ENCODE data around the gene ARID1A. TPM values are rescaled to one million over a fixed set of nuclear protein-coding genes. Genes with fewer than 3 reads are reported as not detected.
"Not testable (repeated sequence)": the region's sequence is repeated elsewhere in the genome, so short reads cannot be mapped to it uniquely, and the experiment has no call there.

The ARID1A gene
- total RNA-seq, 1 donor from 2014 or later = 130 TPM

DNA sequence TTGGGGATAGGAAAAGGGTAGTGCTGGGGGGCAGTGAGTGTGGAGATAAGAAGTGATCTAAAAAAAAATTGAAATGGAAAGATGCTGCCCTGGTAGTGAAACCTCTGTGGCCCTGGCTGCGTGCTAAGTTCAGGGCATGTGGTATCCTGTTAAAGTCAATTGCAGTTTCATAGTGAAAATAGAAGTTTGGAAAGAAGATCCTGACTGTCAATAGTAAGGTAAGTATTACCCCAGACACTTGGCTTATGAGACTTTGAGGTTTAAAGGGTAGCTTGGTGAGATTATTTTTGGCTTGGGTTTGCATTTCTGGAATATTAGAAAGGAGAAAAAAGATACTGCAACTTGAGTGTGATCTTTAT, 6.8 kb downstream of the ARID1A start:
- no peaks in the 10 kb centered on the region for H3K9me3 Mint-ChIP-seq
- H3K27me3 Mint-ChIP-seq (ENCODE audit: insufficient read depth) = no peaks in the 10 kb centered on the region
- peak; percentile 17 for DNase-seq (ENCODE audit: low spot score)
- intact Hi-C loops (cut with micrococcal nuclease) = loop anchor here (1.0 to 2.0 kb wide), 5 partner anchors 10 to 84 kb away; no protein-coding TSS in a partner anchor
- peaks cover 29% of the 10 kb centered on the region for H3K36me3 Mint-ChIP-seq (ENCODE audit: low read depth)
- H3K4me3 Mint-ChIP-seq = no peak overlapping the region
- H3K4me1 Mint-ChIP-seq (ENCODE audit: low read depth) = peaks cover 26% of the 10 kb centered on the region
- H3K27ac Mint-ChIP-seq = no peak overlapping the region

- DNase-seq (ENCODE audit: low spot score) = no peak
- Mint-ChIP-seq H3K9me3 (no peaks in the 10 kb centered on the region), H3K4me1 (ENCODE audit: low read depth) (peaks cover 29% of the 10 kb centered on the region), H3K4me3 (peak overlapping the region; percentile 25), H3K36me3 (ENCODE audit: low read depth) (peaks cover 29% of the 10 kb centered on the region), H3K27me3 (ENCODE audit: insufficient read depth) (no peaks in the 10 kb centered on the region), H3K27ac (peak overlapping the region; percentile 54)
- intact Hi-C loops (cut with micrococcal nuclease) = loop anchor here (2.0 kb wide), 1 partner anchor 67 kb away; no protein-coding TSS in a partner anchor
Measured at GRCh38 chr1:26703478-26703877, 7.7 kb downstream of the ARID1A start.

DNA sequence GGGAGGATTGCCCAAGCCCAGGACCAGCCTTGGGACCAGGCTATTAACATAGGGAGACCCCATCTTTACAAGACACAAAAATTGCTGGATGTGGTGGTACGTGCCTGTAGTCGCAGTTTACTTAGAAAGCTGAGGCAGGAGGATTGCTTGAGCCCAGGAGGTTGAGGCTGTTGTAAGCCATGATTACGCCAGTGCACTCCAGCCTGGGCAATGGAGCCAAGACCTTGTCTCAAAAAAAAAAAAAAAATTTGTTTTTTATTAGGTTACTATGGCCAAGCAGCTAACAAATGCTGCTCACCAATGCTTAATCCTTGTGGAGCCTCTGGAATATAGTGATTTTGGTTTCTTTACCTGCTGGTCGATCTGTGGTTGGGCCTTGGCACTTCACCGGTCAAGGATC, 8.8 kb downstream of the ARID1A start:
- H3K36me3 Mint-ChIP-seq (ENCODE audit: low read depth) = peaks cover 34% of the 10 kb centered on the region
- DNase-seq (ENCODE audit: low spot score) = no peak
- peak overlapping the region; percentile 63 for H3K27ac Mint-ChIP-seq
- no peaks in the 10 kb centered on the region for H3K27me3 Mint-ChIP-seq (ENCODE audit: insufficient read depth)
- no peak overlapping the region for H3K4me3 Mint-ChIP-seq
- no peaks in the 10 kb centered on the region for H3K9me3 Mint-ChIP-seq
- intact Hi-C loops (cut with micrococcal nuclease) = no loop called here
- peaks cover 38% of the 10 kb centered on the region for H3K4me1 Mint-ChIP-seq (ENCODE audit: low read depth)

- intact Hi-C loops (cut with micrococcal nuclease); DNase-seq (ENCODE audit: low spot score); H3K27me3 Mint-ChIP-seq (ENCODE audit: insufficient read depth); H3K4me3 Mint-ChIP-seq; H3K9me3 Mint-ChIP-seq; H3K27ac Mint-ChIP-seq: not testable (repeated sequence)
- H3K36me3 Mint-ChIP-seq (ENCODE audit: low read depth) = peaks cover 30% of the 10 kb centered on the region
- H3K4me1 Mint-ChIP-seq (ENCODE audit: low read depth) = peaks cover 38% of the 10 kb centered on the region
Measured at GRCh38 chr1:26705227-26705626, 9.4 kb downstream of the ARID1A start.

DNA sequence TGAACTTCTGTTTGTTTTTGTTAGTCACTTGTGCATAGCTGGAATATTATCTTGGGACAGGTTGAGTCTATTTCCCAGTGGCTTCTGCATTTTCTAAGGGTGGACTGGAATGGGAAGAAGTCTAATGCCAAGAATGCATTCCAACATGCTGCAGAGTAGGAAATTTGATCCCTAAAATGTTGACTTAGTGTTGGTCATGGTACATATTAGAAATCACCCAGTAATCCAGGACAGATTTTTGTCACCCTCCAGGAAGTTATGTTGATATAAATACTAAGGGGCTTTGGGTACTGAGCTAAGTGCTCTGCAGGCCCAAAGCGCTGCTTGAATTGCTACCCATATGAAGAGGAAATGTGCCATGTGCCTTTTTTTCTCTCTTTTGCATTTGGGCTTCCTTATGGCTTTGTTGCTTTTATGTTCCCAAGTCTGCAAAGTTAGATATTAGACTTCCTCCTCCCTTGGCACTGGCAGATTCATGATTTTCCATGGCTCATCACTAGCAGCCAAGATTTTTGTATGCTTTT, 10.0 kb downstream of the ARID1A start:
- DNase-seq (ENCODE audit: low spot score) = no peak
- H3K27me3 Mint-ChIP-seq (ENCODE audit: insufficient read depth) = no peaks in the 10 kb centered on the region
- H3K9me3 Mint-ChIP-seq = no peaks in the 10 kb centered on the region
- H3K4me3 Mint-ChIP-seq = peak overlapping the region; percentile 47
- intact Hi-C loops (cut with micrococcal nuclease) = no loop called here
- H3K36me3 Mint-ChIP-seq (ENCODE audit: low read depth) = peaks cover 34% of the 10 kb centered on the region
- peaks cover 38% of the 10 kb centered on the region for H3K4me1 Mint-ChIP-seq (ENCODE audit: low read depth)
- H3K27ac Mint-ChIP-seq = peak overlapping the region; percentile 47

DNA sequence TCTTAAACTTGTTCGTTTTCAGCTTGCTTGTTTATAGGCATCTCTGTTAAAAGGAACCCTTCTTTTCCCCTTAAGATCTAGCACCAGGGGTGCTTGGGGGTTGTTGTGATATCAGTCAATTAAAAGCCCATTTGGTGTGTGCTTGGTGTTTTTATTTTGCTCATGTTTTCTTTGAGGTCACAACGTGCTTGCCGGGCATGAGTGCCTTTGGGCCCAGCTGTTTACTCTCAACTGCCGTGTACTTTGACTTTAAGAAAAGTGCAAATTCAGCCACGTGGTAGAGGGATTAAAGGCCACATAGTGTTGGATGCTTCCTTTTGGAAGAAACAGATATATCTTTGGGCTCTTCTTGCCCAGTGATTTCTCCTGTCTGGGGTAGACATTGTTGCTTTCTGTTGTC, 10.5 kb downstream of the ARID1A start:
- Mint-ChIP-seq H3K4me3 (peak overlapping the region; percentile 47), H3K27me3 (ENCODE audit: insufficient read depth) (no peaks in the 10 kb centered on the region), H3K4me1 (ENCODE audit: low read depth) (peaks cover 38% of the 10 kb centered on the region), H3K27ac (peak overlapping the region; percentile 47), H3K9me3 (no peaks in the 10 kb centered on the region), H3K36me3 (ENCODE audit: low read depth) (peaks cover 34% of the 10 kb centered on the region)
- intact Hi-C loops (cut with micrococcal nuclease) = no loop called here
- DNase-seq (ENCODE audit: low spot score) = no peak

DNA sequence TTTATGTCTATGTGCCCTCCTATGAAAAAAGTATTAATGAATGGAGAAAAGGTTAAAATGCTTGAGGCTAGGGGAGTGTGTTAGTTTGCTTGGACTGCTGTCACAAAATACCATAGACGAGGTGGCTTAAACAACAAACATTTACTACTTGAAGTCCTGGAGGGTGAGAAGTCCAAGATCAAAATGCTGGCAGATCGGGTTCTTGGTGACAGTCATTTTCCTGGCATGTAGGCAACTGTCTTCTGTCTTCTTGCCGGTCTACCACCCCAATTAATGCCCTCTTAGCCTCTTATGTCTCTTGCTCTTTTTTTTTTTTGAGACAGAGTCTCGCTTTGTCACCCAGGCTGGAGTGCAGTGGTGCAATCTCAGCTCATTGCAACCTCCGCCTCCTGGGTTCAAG, 15.0 kb downstream of the ARID1A start:
- intact Hi-C loops (cut with micrococcal nuclease) = no loop called here
- Mint-ChIP-seq H3K9me3 (no peaks in the 10 kb centered on the region), H3K4me1 (ENCODE audit: low read depth) (peaks cover 65% of the 10 kb centered on the region), H3K4me3 (no peak overlapping the region), H3K36me3 (ENCODE audit: low read depth) (peaks cover 30% of the 10 kb centered on the region), H3K27me3 (ENCODE audit: insufficient read depth) (no peaks in the 10 kb centered on the region), H3K27ac (no peak overlapping the region)
- DNase-seq (ENCODE audit: low spot score) = no peak

DNA sequence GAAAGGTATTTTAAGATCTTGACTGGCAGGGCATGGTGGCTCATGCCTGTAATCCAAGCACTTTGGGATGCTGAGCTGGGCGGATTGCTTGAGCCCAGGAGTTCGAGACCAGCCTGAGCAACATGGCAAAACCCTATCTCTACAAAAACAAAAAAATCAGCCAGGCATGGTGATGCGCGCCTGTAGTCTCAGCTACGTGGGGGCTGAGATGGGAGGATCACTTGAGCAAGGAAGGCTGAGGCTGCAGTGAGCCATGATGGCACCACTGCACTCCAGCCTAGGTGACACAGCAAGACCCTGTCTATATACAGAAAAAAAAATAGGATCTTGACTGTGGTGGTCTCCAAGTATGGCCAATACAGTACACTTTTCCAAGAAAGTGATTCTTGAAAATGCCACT, 16.0 kb downstream of the ARID1A start:
- H3K4me1 Mint-ChIP-seq (ENCODE audit: low read depth) = peaks cover 64% of the 10 kb centered on the region
- H3K4me3 Mint-ChIP-seq = no peak overlapping the region
- peak overlapping the region; percentile 12 for H3K27ac Mint-ChIP-seq
- H3K27me3 Mint-ChIP-seq (ENCODE audit: insufficient read depth) = no peaks in the 10 kb centered on the region
- no peaks in the 10 kb centered on the region for H3K9me3 Mint-ChIP-seq
- peaks cover 28% of the 10 kb centered on the region for H3K36me3 Mint-ChIP-seq (ENCODE audit: low read depth)
- DNase-seq (ENCODE audit: low spot score) = no peak
- intact Hi-C loops (cut with micrococcal nuclease) = no loop called here

- intact Hi-C loops (cut with micrococcal nuclease) = no loop called here
- H3K4me3 Mint-ChIP-seq = no peak overlapping the region
Measured at GRCh38 chr1:26717017-26717491, 21.2 kb downstream of the ARID1A start.

GRCh38 chr1:26719205-26719604, 23.4 kb downstream of the ARID1A start:
- Mint-ChIP-seq H3K27me3 (ENCODE audit: insufficient read depth) (no peaks in the 10 kb centered on the region), H3K4me3 (no peak overlapping the region), H3K27ac (no peak overlapping the region), H3K9me3 (no peaks in the 10 kb centered on the region), H3K4me1 (ENCODE audit: low read depth) (peaks cover 87% of the 10 kb centered on the region), H3K36me3 (ENCODE audit: low read depth) (peaks cover 21% of the 10 kb centered on the region)
- no peak for DNase-seq (ENCODE audit: low spot score)
- intact Hi-C loops (cut with micrococcal nuclease) = no loop called here

More at GRCh38 chr1:26717017-26717491, 21.2 kb downstream of the ARID1A start:
- H3K27me3 Mint-ChIP-seq (ENCODE audit: insufficient read depth) = no peaks in the 10 kb centered on the region
- peaks cover 85% of the 10 kb centered on the region for H3K4me1 Mint-ChIP-seq (ENCODE audit: low read depth)
- peaks cover 25% of the 10 kb centered on the region for H3K36me3 Mint-ChIP-seq (ENCODE audit: low read depth)
- no peak for DNase-seq (ENCODE audit: low spot score)
- H3K27ac Mint-ChIP-seq = peak overlapping the region; percentile 18
- H3K9me3 Mint-ChIP-seq = no peaks in the 10 kb centered on the region

DNA sequence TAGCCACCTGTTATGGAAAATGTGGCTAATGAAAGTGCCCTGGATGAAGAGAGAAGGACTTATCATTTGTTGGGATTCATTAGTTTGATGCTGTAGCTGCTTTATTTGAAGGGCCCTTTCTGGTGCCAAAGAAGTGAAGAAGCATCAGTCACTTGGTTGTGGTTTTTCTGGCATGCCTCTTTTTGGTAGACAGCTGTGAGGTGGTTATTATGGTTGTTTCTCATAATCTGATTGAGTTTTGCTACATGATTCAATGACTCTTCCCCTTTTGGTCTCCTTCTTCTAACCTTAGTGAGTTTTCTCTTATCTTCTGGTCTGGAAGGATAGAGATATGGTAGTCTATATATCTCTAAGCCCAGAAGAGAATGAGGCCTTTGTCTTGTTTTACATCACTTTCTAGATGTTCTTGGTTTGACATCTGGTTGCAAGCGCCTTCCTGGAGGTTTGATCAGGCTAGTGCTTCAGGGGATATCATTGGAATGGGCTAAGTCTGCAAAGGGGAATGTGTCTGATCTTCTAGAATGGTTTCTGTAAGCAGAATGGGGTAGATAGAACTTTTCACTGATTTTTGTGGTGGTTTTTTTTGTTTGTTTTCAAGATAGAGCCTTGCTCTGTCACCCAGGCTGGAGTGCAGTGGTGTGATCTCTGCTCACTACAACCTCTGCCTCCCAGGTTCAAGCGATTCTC, 26.0 kb downstream of the ARID1A start:
- peak overlapping the region; percentile 35 for H3K4me3 Mint-ChIP-seq
- DNase-seq (ENCODE audit: low spot score) = no peak
- no peaks in the 10 kb centered on the region for H3K9me3 Mint-ChIP-seq
- H3K27ac Mint-ChIP-seq = peak overlapping the region; percentile 81
- H3K4me1 Mint-ChIP-seq (ENCODE audit: low read depth) = peaks cover 83% of the 10 kb centered on the region
- intact Hi-C loops (cut with micrococcal nuclease) = loop anchor here (1.0 to 2.0 kb wide), 3 partner anchors 20 to 180 kb away; no protein-coding TSS in a partner anchor
- no peaks in the 10 kb centered on the region for H3K27me3 Mint-ChIP-seq (ENCODE audit: insufficient read depth)
- H3K36me3 Mint-ChIP-seq (ENCODE audit: low read depth) = peaks cover 12% of the 10 kb centered on the region

DNA sequence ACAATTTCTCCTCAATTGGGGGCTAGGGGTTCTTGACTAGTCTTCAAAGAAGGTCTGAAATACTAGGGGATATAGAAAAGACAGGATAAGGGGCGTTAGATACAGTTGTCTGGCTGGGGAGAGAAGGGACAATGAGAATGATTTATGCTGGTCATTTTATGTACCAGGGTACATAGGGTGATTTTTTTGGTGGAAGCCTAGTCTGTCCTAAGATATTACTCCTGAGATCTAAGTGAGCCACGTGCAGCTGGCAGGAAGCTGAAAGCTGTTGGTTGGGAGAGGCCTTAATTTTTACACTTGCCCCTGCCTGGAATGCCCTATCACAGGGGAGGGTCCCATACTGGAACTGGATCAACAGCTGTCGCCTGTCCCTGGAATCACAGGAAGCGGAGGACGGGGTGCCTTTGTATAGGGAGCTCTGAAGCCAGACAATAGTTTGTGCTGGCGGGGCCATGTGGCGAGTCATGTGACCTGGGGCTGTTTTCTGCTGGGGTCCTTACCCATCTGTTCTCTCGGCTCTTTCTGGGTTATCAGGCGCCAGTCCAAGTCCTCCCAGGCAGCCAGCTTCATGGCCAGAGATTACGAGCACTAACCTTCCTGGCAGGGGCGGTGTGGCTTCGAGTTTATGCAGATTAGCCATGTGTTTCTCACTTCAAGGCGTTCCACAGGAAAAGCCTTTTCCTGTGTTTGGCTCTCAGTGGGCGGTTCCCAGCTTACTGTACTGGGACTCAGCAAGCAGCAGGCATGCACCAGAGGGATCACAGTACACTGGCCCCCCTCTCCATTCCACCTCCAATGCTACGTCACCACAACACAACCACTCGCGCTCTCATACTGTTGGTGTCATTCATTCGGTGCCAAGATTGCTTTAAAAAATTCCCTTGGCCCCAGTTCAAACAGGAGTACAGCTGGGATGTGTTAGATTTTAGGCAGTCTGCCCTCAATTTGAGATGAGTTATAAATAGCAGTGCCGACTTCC, 27.5 kb downstream of the ARID1A start:
- H3K27ac Mint-ChIP-seq = peak overlapping the region; percentile 35
- intact Hi-C loops (cut with micrococcal nuclease) = loop anchor here (1.0 to 2.0 kb wide), 3 partner anchors 21 to 65 kb away; no protein-coding TSS in a partner anchor
- H3K27me3 Mint-ChIP-seq (ENCODE audit: insufficient read depth) = no peaks in the 10 kb centered on the region
- peak overlapping the region; percentile 55 for H3K4me3 Mint-ChIP-seq
- peak; percentile 25 for DNase-seq (ENCODE audit: low spot score)
- peaks cover 12% of the 10 kb centered on the region for H3K36me3 Mint-ChIP-seq (ENCODE audit: low read depth)
- peaks cover 82% of the 10 kb centered on the region for H3K4me1 Mint-ChIP-seq (ENCODE audit: low read depth)
- H3K9me3 Mint-ChIP-seq = no peaks in the 10 kb centered on the region
